C1 segment of cervical spinal cord (tissue), 14 donors: ENCODE results near the gene TNFAIP8L3.
"Not testable (repeated sequence)": the region's sequence is repeated elsewhere in the genome, so short reads cannot be mapped to it uniquely, and the experiment has no call there.

Experiments used
- DNase-seq, 14 donors: peaks; one replicate each; lab custom pipeline; 2025; lab: John Stamatoyannopoulos, UW

Gene TNFAIP8L3

DNA sequence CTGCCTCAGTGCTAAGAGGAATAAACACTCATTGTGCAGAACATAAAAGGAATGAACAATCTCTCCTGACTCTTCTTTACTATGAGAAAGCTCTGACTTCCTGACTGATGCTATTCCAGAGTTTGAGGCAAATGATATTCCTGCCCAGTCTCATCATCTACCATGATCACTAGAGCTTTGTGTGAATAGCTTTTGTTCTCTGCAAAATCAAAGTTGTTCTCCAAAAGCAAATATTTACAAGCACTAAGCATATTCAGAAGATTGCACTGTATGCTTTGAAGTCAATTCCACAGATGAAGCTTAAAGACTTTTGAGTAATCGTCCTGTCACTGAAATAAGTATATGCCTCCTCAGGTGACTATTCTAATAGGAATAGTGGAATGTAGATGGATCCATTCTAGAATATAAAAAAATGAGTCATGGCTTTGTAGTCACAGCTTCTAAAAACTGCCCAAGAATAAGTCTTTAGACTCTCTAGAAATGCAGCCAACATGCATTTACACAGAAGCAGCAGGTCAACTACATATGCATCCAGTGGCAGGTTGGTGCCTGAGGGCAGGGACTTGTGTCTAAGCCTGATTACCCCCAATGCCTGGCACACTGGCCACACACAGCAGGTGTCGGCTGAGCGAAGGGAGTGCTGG lies 34.6 kb downstream of the TNFAIP8L3 start:
- no peak for DNase-seq

DNA sequence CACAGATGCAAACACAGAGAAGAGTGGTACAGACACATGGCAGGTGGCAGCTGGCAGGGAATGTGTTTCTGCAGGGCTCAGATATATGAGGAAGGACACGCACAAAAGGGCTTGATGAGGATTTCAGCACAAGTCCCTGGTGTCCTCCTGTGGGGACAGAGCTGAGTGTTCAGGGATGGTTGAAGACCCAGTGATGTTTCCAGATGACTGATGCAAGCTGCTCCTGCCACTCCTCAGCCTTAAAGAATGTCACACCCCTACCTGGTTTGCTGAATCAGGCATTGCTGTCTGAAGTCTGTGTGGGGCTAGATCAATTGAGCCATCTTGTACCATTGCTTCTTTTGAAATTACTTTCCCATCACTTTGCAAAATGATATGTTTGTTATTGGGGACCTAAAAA lies 40.2 kb downstream of the TNFAIP8L3 start:
- DNase-seq, result no peak

DNA sequence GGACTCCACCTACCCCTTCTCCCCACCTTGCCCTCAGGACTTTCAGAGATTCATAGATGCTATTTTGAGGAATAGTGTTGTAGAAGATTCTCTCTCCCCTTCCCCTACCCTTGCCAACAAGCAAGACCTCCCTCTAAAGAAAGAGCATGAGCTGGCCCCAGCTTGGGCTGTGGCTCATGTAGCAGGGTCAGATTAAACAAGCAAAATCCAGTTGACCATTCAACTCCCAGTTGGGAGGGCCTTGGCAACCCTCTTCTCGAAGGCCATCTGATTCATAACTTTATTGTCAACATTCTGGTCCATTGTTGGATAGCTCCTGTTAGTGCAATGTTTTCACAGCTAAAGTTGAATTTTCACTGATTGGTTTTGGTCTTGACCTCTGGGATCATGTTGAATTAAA lies 41.1 kb downstream of the TNFAIP8L3 start:
- no peak for DNase-seq

DNA sequence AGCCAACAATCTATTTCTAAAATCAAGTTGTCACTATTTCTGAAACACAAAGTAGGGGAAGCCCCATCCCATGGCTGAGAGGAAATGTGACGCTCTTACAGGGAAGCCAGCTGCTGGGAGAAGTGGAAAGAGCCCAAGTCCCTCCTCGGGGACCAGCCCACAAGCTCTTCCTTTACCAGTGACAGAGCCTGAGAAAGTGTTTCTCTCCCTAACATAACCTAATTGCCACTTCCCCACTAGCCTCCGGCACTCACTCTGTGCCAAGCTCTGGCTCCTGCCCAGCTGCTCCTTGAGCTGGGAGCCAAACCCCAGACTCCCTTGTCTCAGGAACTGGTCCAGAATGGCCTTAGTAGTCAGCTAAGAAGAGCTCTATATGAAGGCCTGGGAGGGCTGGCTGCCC lies 42.9 kb downstream of the TNFAIP8L3 start:
- DNase-seq, result peak in 9 of 14 donors; percentile 6 to 53 (median 29)

DNA sequence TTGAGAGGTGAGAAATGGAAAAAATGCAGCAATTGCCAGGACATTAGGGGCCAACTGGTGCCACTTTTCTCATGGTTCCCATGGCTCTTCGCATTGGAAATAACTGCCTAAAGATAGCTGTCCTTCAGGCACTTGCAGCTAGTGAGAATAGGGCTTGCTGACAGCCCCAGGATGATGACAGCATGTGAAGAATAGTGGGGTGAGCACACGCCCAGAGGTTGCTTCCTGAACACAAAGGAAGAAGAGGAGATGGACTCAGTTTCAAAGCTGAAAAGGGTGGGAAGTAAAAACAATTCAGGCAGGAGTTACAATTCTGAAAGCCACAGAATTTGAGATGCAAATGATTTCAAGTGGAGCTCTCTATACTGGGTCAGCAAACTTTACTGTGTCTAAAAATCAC lies 45.6 kb downstream of the TNFAIP8L3 start:
- DNase-seq, result no peak

DNA sequence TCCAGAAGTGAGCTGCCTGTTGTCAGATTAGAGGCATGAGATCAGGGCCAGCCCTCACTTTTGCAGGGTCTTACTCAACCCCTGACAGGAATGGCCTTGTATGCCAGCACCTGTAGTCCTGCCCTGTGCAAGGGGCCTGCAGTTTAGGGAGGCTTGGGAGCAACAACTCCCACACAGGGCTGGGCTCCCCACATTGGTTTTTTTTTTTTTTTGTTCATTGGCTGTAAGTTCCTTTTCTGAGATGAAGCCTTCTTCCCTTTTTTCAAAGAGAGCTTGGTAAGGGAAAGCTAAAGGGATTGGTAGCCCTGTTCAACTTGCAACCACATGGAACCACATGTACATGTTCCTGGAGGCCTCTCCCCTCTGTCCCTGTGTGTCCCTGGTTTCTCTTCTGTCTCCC lies 46.4 kb downstream of the TNFAIP8L3 start:
- DNase-seq, result no peak

DNA sequence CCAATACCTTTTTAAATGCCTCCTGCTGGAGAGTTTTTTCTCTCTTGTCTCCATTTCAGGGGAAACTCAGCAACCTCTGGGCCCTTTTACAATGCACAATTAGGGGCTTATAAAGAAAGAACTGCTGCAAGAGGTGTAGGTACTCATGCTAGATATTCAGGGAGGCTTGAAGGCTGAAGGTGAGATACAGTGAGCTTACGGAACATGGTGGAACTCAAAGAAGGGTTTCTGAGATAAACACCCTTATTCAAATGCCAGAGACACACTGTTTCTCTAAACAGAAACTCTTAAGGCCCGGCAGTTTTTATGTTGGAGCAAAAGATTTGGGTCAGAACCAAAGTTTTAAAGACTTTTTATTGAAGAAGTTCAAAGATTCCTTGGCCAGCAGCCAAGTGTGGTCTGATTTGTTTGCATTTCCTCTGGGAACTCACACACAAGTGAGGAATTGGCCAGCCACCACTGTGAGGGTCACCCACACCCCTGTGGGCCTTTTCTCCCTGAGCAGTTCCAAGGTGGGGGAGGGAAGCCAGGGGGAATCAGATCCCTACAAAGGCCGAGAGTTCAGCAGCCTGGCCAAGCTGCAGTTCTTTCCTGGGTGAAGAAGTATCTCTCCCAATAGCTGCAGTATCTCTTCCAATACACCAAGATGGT lies 47.8 kb downstream of the TNFAIP8L3 start:
- peak in 1 of 14 donors; percentile 36 for DNase-seq

DNA sequence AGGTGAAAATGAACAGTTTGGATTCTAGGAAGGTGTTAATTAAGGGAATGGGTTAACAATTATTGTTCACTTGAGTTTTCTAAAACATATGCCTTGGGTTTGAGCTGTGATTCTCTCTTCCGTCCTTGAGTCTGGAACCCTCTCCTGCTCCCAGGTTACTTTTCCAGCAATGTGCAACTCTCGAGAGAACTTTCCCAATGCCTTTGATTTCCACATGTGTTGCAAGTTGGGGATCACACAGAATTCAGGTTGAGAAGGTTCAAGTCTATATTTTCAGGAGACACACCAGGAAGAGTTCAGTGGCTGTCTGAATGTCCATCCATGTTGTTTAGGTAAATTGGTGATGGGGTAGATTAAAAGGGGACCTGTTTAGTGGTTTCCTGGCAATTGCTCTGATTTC lies 48.7 kb downstream of the TNFAIP8L3 start:
- DNase-seq, result no peak

DNA sequence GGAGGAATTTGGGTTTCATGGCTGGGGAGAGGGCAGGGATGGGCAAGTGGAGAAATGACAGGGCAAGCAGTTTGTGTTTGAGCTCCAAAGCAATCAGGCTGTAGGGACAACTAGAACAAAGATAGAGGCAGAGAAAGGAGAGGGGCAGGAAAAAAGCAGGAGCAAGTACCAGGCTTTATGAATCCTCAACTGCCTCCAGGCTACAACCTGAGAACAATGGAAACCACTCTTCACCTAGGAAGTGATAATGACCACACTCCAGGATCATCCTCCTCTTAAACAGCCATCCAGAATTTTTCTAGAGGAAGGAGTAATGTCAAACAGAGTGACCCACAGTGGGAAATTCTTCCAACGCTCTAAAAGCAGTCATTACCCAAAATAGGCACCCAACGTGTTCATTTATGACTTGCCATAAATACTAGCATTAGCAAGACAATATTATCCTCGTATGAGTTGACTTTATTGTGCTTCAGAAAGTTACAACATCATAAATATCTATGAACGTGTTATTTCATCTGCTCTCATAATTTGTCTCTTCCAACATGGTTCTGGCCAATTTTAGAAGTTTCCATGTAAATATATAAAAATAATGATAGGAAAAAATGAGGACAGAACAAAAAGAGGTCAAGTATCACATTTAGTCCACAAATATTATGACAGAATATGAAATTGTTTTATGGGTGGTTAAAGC lies 50.5 kb downstream of the TNFAIP8L3 start:
- DNase-seq, result no peak

DNA sequence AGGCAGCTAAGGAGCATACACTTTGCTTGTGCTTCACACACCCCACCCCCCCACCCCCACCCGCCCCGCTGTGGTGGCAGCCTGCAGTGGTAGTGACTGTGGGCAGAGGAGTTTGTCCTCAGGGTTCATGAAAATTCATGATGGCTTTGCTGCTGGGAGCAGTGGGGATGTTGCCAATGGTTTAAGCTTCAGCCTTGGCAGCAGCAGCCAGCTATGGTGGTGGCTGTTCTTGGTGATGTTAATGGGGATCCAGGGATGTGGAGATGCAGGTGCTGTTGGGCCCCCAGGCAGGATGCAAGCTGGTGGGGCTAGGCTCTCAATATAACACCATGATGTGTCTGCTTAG lies 55.8 kb downstream of the TNFAIP8L3 start:
- no peak for DNase-seq

DNA sequence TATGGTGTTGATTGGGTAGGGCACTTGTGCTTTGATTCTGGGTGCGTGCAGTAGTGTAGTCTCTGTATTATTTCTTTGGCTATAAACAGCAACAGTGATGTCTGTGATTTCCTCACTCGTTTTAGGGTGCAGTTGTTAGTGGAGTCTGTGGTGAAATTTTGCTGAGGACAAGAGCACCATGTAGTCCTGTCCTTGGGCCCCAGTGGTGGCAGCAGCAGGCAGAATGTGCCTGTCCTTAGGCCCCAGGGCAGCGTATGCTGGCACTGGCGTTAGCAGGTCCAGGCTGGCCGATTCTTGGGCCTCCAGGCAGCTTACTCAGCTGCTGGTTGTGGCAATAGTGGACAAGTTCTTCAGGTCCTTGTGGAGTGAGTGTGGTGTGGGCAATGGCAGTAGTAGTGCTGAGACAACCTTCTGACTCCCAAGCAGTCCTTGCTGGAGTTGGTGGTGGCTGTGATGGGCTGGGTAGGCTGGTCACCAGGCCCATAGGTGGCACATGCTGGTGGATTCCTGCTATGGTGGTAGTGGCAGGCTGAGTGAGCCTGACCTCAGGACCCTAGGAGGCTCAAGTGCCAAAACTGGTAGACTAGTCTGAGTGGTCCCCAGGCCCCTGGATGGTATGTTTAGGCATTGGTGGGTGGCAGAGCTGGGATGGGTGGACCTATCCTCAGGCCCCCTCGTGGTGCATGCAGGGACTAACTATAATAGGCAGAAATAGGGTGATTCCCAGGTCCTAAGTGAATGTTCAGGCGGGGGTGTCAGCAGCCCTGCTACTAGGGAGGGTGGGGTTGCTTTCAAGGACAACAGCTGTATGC lies 56.3 kb downstream of the TNFAIP8L3 start:
- no peak for DNase-seq

DNA sequence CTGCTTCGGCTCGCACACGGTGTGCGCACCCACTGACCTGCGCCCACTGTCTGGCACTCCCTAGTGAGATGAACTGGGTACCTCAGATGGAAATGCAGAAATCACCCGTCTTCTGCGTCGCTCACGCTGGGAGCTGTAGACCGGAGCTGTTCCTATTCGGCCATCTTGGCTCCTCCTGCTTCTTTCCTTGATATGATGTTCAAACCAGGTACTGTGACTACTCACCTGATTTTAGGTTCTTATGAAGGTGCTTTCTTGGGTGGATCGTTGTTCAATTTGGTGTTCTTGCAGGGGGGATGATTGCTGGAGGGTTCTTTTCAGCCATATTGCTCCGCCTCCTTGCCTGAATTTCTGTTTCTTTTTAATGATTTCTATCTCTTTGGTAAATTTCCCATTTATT lies 57.2 kb downstream of the TNFAIP8L3 start:
- DNase-seq, result not testable (repeated sequence)

DNA sequence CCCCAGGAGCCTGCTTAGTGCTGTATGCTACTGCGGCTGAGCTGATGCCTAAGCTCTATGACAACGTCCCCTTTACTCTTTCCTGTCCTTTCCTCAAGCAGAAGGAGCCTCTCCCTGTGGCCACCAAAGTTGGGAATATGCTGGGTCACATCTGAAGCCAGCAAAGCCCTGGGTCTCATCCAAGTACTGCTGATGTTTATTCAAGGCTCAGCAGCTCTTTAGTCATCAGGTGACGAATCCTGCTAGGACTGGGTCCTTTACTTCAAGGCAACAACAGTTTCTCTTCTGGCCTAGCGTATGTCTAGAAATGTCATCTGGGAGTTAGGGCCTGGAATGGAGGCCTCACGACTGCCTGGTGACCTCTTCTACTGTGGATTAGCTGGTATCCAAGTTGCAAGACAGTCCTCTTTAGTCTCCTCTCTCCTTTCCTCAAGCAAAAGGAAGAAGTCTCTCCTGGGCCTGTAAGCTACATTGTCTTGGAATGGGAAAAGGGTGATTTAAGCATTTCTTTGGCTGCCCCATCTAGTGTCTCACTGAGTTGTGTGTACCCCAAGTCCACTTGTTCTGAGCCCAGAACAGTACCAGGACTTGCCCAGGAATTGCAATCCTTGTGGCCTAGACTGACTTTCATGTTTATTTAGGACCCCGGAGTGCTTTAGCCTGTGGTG lies 63.9 kb downstream of the TNFAIP8L3 start:
- DNase-seq, result no peak

DNA sequence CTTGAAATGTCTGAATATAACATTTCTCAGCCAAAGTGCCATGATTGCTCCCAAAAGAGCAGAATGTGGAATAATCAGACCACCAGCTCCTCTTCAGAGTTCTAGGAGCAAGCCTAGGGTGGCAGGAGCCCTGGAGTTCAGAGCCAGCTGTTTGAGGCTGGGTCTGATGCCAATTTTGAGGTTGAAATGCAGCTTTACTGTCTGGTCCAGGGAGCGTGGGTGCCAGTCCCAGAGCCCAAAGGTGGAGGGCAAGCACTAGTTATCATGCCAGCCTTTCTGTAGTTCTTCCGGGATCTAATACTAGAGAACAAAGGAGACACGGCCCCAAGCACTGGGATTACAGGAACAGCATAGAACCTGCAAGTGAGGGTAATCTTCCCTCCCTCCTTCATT lies 69.3 kb downstream of the TNFAIP8L3 start:
- no peak for DNase-seq

DNA sequence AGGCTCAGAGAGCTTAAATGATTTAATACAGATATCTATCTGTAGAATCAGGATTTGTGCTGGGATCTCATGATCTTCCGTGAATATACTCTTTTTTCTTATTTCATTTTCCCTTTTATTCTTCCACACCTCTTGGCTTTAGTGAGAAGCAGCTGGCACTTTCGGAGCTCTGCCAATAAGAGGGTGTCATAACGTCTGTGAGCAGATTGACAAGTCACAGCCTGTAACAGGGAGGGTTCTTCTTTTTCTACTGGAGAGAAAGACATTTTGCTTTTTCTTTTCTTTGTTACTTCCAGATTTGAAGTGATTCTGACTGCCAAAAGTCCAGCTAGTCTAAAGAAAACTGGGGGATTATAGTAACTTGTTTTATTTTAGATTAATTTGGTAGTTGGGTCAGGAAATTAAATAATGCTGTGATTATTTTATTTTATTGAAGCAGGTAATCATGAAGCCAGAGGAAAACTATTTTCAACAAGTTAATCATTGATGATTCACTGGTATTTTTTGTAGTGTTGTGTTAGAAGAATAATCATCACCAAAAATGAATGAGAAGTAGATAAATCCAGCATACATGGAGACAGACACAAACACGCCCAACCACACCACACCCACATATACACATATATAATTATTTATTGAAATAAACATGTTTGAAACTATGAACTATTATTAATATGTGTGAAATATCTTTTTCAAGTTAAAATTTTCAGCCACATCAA lies 69.8 kb downstream of the TNFAIP8L3 start:
- no peak for DNase-seq

DNA sequence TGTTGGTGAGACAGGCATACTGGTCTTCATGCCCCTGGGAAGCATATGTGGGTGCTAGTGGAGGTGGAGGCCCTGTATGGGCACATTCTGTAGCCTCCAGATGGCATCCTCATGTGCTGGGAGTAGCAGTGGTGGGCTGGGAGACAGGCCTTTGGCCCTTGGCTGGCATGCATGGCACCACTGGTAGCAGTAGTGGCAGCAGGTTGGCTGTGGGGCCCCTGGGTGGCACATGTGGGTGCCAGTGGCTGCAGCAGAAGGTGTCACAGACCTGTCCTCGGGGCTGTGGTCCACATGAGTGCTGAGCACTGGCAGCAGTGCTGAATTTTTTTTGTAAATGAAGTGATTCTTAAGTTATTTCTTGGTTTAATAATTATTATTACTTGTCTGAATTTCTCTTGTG lies 71.2 kb downstream of the TNFAIP8L3 start:
- no peak for DNase-seq

DNA sequence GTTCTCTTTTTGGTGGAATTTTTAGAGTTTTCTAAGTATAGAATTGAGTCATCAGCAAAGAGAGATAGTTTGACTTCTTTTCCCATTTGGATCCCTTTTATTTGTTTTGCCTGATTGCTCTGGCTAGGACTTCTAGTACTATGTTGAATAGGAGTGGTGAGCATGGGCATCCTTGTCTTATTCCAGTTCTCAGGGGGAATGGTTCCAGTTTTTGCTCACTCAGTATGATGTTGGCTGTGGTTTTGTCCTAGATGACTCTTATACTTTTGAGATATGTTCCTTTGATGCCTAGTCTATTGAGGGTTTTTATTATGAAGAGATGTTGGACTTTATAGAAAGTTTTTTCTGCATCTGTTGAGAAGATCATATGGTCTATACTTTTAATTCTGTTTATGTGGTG lies 72.5 kb downstream of the TNFAIP8L3 start:
- no peak for DNase-seq

DNA sequence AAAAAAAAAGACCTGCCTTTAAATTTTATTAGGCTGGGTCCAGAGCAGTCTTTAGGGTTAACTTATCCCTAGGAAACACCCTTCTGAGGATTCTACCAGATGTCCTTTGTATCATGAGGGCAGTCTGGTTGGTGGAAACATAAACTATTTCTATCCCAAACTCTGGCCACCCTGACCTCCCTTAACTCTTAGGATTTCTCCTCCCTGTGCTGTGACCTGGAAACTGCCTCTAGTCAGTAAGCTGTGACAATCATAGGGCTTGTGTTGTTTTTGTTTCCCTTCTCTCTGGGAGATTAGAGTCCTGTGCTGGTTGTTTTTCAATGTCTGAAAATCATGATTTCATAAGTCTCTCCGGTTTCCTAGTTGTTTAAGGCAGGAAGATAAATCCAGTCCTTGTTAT lies 78.1 kb downstream of the TNFAIP8L3 start:
- DNase-seq, result no peak

DNA sequence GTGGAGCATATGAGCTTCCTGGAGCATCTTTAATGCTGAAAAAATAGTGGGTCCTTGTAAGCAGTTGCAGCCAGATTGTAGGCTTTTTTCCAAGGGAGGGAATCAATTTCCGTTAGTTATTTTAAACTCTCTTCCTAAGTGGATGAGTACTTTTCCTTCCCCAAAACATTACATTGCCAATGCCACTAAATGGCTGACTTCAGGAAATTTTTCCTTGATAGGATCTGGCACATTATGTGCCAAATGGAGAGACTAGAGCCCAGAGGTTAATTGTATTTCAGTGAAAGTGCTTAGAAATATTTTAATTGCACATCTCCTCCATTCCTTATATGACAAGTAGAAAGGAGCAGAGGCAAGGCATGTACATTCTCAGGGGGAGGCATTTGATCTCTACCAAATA lies 83.5 kb downstream of the TNFAIP8L3 start:
- no peak for DNase-seq

DNA sequence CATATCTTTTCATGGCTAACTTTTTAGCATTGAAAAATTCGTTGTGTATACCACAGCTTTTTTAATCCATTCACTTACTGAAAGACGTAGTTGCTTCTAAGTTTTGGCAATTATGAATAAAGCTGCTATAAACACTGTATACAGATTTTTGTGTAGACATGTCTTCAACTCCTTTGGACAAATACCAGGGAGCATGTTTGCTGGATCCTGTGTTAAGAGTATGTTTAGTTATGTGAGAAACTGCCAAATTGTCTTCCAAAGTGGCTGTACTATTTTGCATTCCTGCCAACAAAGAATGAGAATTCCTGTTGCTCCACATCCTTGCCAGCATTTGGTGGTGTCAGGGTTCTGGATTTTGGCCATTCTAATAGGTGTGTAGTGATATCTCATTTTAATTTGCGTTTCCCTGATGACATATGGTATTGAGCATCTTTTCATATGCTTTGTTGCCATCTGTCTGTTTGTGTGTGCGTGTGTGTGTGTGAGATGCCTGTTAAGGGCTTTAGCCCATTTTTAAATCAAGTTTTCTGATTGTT lies 87.5 kb downstream of the TNFAIP8L3 start:
- DNase-seq, result no peak
